ENCODE data around the gene SHB. TPM values are rescaled to one million over a fixed set of nuclear protein-coding genes. Genes with fewer than 3 reads are reported as not detected.

Gene SHB
- total and polyA plus RNA-seq, 2 of the 13 experiments (the other 11 are each of a cell fraction or from before 2014, with no cell fraction given), result 19.4 to 20.7 TPM

- TF ChIP-seq CREB1 (IDR thresholded peaks at IDR 0.05) (no peak), CREB1 (CRISPR knock-in tag; IDR thresholded peaks at IDR 0.05) (no peak), USF2 (IDR thresholded peaks at IDR 0.05; ENCODE audit: low read depth, low read length) (no peak), USF2 (CRISPR knock-in tag; IDR thresholded peaks at IDR 0.05; ENCODE audit: borderline replicate concordance) (no peak)
Measured at GRCh38 chr9:37947977-37948376, 121.0 kb downstream of the SHB start (continued).

- intact Hi-C loops (cut with micrococcal nuclease; ENCODE audit: unreplicated experiment) (no loop called here), in situ Hi-C loops (cut with HindIII; ENCODE audit: extremely low pct_ligation_motif_present, low pct_unique_long_range_greater_than_20kb) (no loop called here)
- POLR2A ChIA-PET, result no interaction called here
- Histone ChIP-seq H3K36me3 (replicated peaks in 1 of 2; ENCODE audit: control insufficient read depth in 1 of 2, insufficient read depth in 2 of 2, low read length in 2 of 2) (peaks cover 56 to 97% of the 10 kb centered on the region in 2 experiments), H3K4me1 (ENCODE audit: insufficient read depth, low read length) (peaks cover 16% of the 10 kb centered on the region), H3K79me2 (ENCODE audit: insufficient read depth, low read length) (no peaks in the 10 kb centered on the region), H4K20me1 (ENCODE audit: insufficient read depth, low read length) (peaks cover 18% of the 10 kb centered on the region; the same call in 1 of the 2 replicates), H3K4me2 (ENCODE audit: low read depth, low read length) (no peak overlapping the region), H3K4me3 (replicated peaks in 1 of 3; ENCODE audit: insufficient read depth in 1 of 3, low read depth in 2 of 3, low read length in 3 of 3) (no peak overlapping the region), H3K27me3 (ENCODE audit: control insufficient read depth in 1 of 2, insufficient read depth in 2 of 2, low read length in 2 of 2) (no peaks in the 10 kb centered on the region), H3K27ac (ENCODE audit: extremely low read length, insufficient read depth, low read length) (no peak overlapping the region), H3K9me3 (ENCODE audit: low read length) (no peaks in the 10 kb centered on the region), H3K9ac (ENCODE audit: insufficient read depth, low read depth, low read length) (no peak overlapping the region), H2AFZ (ENCODE audit: low read length) (no peak overlapping the region)
- TSS peak; percentile 5 for BruUV-seq (replicated peaks)
- no peak for ATAC-seq
- CTCF ChIA-PET (ENCODE audit: low intra/inter-chr PET ratio, low total read pairs), result no interaction called here
- 96% methylated on average over 2 of the region's 7 CpGs for WGBS (ENCODE audit: low lambda C conversion rate)
- no peak for DNase-seq (ENCODE audit: low spot score)
- FAIRE-seq, result no peak
- TF ChIP-seq ZNF703 (CRISPR knock-in tag; IDR thresholded peaks at IDR 0.05; ENCODE audit: borderline replicate concordance), result no peak
- TF ChIP-seq, protein P1, sequence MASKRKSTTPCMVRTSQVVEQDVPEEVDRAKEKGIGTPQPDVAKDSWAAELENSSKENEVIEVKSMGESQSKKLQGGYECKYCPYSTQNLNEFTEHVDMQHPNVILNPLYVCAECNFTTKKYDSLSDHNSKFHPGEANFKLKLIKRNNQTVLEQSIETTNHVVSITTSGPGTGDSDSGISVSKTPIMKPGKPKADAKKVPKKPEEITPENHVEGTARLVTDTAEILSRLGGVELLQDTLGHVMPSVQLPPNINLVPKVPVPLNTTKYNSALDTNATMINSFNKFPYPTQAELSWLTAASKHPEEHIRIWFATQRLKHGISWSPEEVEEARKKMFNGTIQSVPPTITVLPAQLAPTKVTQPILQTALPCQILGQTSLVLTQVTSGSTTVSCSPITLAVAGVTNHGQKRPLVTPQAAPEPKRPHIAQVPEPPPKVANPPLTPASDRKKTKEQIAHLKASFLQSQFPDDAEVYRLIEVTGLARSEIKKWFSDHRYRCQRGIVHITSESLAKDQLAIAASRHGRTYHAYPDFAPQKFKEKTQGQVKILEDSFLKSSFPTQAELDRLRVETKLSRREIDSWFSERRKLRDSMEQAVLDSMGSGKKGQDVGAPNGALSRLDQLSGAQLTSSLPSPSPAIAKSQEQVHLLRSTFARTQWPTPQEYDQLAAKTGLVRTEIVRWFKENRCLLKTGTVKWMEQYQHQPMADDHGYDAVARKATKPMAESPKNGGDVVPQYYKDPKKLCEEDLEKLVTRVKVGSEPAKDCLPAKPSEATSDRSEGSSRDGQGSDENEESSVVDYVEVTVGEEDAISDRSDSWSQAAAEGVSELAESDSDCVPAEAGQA (IDR thresholded peaks at IDR 0.05; ENCODE audit: low read depth), result no peak
- TF ChIP-seq, protein P1 (CRISPR knock-in tag; IDR thresholded peaks at IDR 0.05; ENCODE audit: borderline replicate concordance), result no peak
- TF ChIP-seq, protein P2, sequence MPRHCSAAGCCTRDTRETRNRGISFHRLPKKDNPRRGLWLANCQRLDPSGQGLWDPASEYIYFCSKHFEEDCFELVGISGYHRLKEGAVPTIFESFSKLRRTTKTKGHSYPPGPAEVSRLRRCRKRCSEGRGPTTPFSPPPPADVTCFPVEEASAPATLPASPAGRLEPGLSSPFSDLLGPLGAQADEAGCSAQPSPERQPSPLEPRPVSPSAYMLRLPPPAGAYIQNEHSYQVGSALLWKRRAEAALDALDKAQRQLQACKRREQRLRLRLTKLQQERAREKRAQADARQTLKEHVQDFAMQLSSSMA (CRISPR knock-in tag; IDR thresholded peaks at IDR 0.05), result no peak
- TF ChIP-seq, protein P3, sequence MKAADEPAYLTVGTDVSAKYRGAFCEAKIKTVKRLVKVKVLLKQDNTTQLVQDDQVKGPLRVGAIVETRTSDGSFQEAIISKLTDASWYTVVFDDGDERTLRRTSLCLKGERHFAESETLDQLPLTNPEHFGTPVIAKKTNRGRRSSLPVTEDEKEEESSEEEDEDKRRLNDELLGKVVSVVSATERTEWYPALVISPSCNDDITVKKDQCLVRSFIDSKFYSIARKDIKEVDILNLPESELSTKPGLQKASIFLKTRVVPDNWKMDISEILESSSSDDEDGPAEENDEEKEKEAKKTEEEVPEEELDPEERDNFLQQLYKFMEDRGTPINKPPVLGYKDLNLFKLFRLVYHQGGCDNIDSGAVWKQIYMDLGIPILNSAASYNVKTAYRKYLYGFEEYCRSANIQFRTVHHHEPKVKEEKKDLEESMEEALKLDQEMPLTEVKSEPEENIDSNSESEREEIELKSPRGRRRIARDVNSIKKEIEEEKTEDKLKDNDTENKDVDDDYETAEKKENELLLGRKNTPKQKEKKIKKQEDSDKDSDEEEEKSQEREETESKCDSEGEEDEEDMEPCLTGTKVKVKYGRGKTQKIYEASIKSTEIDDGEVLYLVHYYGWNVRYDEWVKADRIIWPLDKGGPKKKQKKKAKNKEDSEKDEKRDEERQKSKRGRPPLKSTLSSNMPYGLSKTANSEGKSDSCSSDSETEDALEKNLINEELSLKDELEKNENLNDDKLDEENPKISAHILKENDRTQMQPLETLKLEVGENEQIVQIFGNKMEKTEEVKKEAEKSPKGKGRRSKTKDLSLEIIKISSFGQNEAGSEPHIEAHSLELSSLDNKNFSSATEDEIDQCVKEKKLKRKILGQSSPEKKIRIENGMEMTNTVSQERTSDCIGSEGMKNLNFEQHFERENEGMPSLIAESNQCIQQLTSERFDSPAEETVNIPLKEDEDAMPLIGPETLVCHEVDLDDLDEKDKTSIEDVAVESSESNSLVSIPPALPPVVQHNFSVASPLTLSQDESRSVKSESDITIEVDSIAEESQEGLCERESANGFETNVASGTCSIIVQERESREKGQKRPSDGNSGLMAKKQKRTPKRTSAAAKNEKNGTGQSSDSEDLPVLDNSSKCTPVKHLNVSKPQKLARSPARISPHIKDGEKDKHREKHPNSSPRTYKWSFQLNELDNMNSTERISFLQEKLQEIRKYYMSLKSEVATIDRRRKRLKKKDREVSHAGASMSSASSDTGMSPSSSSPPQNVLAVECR (CRISPR knock-in tag; IDR thresholded peaks at IDR 0.05; ENCODE audit: borderline replicate concordance), result no peak
Measured at GRCh38 chr9:37947471-37947870, 121.6 kb downstream of the SHB start.

All from HepG2 (cell line).